Amniotic stem cell (primary cell): Measurements from ENCODE around the gene PTMS.

ENCODE experiments used
- DNase-seq: peaks from one replicate; lab custom pipeline; 2025; lab: John Stamatoyannopoulos, UW

The PTMS gene

DNA sequence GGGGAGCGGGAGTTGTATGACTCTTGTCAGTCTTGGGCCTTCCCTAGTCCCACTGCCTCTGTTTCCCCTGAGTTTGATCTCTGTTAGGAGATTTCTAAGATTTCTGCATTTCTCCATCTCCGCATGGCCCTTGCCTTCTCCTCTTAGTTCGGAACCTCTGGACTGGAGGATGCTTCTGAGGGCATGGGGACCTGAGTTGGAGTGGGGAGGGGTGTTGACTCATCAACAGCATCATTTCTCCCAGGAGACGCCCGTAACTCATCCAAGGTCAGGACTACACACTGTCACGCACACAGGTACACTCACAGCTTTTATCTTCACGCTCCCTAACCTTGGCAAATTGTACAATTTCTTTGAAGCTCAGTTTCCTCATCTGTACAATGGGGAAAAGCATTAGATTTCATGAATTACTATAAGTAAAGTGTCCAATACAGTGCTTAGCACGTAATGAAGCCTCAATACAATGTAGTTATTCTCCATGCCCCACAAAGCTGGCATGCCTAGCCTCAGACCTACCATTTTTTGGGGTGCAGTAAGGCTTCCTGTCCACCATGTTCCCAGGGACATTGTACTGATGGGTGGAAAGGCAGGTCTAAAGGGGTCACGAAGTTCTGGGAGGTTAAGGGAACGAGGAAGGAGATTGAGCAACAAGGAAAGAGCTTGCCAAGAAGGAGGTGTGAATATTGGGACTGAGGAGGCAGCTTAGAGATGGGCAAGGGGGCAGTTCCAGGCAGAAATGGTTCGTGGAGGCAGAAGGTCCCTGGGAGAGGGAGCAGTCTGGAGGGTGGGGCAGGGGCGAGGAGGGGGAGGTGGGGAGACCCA, 5.6 kb downstream of the PTMS start:
- no peak for DNase-seq

DNA sequence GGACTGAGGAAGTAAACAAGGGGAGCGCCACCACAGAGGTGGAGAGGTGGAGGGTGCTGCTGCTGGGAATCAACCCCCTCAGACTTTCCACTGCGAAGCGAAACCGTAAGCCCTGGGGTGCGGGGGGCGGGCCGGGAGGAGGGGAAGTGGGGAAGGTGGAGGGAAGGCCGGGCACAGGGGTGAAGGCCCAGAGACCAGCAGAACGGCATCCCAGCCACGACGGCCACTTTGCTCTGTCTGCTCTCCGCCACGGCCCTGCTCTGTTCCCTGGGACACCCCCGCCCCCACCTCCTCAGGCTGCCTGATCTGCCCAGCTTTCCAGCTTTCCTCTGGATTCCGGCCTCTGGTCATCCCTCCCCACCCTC, 6.2 kb downstream of the PTMS start, which contains the start of gene LAG3:
Gene LAG3 (plus strand): TSS at position 190 of the 365 bp plus-strand sequence. CDS start 333 bp downstream, outside the sequence.
- no peak for DNase-seq

DNA sequence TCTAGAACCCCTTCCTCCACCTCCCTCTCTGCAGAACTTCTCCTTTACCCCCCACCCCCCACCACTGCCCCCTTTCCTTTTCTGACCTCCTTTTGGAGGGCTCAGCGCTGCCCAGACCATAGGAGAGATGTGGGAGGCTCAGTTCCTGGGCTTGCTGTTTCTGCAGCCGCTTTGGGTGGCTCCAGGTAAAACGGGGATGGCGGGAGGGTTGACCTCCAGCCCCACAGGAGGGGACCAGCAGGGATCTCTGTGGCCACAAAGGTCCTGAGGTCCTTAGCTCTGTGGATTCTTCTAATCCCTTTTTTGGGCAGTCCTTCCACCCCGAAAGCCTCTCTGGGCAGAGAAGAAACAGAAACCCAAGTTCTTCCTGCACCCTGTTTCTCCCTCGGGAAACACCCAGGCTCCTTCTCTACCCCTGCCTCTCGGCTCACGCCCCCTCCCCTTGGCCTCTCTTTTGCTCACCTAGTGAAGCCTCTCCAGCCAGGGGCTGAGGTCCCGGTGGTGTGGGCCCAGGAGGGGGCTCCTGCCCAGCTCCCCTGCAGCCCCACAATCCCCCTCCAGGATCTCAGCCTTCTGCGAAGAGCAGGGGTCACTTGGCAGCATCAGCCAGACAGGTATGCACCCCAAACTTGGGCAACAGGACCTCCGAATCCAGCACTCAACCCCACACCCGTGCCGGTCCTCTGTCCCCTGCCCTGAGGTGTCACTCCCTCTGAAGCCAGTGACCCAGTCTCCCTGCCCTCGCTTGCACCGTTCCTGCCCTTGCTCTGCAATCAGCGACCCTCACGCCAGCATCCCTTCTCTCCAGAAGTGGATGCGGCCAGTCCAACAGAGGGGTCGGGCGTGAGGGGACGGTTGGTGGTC, 6.8 kb downstream of the PTMS start:
- DNase-seq = no peak

DNA sequence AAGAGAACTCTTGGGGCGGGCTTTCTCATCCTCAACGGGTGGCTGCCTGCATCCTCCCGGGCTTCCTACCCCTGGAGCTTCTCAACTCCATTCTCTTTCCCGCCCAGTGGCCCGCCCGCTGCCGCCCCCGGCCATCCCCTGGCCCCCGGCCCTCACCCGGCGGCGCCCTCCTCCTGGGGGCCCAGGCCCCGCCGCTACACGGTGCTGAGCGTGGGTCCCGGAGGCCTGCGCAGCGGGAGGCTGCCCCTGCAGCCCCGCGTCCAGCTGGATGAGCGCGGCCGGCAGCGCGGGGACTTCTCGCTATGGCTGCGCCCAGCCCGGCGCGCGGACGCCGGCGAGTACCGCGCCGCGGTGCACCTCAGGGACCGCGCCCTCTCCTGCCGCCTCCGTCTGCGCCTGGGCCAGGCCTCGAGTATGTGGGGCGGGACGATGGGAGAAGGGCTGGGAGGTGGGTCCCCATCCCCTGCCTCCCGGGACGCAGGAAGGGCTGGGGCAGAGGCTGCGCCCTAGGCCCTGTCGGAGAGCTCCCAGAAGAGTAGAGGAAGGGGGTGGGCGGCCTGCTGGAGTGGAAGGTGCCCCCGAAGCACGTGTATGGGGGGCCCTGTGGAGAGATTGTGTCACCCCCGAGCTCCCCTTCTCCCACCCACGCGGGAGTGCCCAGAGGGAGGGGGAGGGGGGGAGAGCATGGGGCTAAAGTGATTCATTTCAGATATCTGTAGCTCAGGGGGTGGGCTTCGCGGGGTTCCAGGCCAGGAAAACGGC, 7.6 kb downstream of the PTMS start:
- DNase-seq = no peak

DNA sequence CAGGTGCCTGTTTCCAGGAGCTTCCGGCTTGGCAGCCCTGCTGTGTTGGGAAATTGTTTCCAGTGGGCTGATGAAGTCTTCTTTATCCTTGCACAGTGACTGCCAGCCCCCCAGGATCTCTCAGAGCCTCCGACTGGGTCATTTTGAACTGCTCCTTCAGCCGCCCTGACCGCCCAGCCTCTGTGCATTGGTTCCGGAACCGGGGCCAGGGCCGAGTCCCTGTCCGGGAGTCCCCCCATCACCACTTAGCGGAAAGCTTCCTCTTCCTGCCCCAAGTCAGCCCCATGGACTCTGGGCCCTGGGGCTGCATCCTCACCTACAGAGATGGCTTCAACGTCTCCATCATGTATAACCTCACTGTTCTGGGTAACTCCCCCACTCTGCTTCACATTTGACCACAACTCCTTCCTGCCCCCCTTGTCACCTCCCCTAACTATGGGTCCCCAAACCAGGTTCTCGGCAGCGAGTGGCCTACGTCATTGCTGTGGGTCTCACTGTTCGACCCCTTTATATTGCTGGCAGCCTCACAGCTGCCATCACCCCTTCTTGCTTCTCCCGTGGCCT, 8.4 kb downstream of the PTMS start:
- DNase-seq = no peak

DNA sequence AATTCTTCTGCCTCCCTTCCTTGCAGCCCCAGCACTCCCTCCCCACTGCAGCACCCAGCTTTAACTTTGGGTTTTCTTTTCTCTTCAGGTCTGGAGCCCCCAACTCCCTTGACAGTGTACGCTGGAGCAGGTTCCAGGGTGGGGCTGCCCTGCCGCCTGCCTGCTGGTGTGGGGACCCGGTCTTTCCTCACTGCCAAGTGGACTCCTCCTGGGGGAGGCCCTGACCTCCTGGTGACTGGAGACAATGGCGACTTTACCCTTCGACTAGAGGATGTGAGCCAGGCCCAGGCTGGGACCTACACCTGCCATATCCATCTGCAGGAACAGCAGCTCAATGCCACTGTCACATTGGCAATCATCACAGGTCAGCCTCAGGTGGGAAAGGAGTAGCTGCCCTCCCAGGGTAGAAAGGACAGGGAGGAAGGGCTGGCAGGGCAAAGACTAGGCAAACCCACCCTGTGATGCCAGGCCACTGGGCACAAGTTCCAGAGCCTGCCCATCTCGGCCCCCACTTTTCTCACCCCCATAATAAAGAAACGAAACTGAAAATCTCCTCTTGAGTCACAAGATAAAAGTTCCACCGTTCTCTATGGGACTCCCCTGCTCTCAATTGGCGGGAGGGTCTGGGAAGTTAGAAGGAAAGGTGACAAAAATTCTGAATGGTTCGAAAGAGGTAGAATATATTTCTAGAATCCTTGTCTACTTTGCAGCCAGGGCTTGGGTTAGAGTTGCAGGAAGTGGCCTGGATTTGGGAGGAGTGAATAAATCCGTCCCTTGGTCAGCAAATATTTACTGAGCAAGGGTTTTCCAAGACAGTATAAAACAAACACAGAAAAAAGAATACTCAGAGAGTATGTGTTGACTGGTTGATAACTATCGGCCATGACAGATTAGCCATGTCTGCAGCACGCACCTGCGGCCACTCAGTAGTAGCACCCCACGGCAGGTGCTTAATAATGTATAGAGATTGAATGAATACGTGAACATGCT, 9.3 kb downstream of the PTMS start:
- DNase-seq = no peak

DNA sequence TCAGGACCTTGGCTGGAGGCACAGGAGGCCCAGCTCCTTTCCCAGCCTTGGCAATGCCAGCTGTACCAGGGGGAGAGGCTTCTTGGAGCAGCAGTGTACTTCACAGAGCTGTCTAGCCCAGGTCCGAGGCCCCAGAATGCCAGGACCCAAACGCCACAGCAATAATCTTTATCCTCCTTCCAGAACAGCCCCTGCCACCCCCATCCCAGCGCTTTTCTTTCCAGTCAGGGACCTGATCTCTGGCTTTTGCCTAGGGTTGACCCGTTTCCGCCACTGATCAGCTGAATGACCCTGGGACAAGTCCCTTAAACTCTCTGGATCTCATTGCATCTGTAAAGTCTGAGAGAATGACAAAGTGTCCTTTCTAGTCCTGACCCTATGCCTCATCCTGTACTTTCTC, 11.2 kb downstream of the PTMS start:
- no peak for DNase-seq

DNA sequence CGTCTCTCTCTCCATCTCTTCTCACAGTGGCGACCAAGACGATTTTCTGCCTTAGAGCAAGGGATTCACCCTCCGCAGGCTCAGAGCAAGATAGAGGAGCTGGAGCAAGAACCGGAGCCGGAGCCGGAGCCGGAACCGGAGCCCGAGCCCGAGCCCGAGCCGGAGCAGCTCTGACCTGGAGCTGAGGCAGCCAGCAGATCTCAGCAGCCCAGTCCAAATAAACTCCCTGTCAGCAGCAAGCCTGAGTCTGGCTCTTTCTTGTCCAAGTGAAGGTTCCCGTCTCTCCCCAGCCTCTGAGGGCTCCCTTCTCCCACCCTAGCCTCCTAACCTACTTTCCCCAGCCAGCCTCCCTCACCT, 12.0 kb downstream of the PTMS start:
- no peak for DNase-seq

DNA sequence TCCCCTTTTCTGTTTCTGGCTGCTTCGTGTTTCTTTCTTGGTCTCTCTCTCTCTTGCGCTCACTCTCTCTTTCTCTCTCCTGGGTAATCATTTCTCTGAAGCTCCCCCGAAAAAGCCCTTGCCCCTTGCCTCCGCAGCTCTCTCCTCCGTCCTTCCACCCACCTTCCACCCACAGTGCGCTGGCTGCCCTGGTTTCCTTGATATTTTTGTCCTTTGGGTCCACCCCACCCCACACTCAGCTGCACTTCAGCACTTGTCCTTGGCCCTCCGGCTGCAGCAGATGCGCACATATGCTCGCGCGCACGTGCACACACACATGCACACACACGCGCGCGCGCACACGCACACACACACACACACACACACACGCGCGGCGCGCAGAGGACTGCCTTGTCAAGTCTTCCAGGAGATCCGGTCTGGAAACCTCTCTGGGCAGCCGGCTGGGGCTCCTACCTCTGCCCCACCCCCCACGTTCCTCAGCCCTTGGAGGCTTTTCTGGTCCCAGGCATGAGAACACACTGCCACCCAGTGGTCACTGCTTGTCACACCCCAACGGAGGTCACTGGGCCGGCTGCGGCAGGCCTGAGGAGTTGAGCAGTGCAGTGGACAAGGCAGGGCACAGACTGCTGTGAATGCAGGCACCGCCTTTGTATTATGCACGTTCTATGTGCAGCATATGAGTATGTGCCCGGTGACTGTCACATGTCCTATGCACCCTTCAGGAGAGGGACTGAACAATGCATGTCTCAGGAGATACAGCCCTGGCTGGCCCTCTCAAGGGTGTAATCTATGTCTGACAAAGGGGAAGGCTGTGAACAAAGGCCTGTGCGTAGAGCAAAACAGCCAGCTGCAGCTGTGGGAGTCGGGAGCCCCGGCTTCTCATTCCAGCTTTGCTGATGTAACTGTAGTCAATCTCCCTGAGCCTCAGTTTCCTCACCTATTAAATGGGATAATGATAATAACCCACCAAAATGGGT, 12.7 kb downstream of the PTMS start:
- peak; percentile 85 for DNase-seq

DNA sequence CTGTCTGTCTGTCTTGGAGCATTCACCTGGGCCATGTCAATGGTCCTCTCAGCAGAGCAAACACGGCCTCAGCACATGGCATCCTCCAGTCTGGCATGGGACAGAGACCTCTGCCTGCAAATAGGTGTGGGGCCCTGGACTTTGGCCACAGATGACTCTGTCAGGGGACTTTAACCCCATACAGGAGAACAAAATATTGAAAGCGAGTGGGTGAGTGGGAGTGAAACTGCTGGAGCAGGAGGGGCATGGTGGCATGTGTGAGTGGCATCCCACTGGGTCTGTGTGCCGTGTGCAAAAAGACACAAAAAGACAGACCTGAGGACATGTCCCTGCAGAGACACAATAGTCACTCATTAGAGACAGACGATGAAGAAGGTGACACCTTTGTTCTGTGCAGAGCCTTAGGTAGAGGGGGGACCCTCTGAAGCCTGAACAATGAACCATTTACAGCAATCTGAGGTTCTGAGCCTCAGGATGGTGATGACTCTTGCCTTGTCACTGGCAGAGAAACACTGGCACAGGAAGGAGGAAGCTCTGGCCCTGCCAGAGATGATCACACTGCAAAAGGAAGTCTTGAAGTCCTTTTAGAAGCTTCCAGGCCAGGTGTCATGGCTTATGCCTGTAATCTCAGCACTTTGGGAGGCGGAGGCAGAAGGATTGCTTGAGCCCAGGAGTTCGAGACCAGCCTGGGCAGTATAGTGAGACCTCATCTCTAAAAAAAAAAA, 13.7 kb downstream of the PTMS start:
- no peak for DNase-seq

DNA sequence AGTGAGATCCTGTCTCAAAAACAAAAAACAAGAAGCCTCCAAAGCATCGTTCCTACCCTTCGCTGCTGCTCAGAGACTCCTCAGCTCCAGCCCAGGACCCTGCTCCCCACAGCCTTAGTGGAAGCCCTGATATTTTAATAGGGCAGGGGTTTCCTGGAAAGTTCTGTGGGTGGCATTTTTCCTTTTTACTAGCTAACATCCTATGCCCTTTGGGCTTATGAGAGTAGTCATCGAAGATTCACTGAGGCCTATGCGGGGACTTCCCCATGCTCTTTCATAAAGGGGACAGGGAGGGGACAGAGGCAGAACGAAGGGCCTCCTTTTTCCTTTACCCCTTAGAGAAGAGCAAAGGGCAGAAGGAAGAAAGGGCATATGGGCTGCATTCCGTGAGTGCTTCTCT, 14.4 kb downstream of the PTMS start:
- DNase-seq = no peak

DNA sequence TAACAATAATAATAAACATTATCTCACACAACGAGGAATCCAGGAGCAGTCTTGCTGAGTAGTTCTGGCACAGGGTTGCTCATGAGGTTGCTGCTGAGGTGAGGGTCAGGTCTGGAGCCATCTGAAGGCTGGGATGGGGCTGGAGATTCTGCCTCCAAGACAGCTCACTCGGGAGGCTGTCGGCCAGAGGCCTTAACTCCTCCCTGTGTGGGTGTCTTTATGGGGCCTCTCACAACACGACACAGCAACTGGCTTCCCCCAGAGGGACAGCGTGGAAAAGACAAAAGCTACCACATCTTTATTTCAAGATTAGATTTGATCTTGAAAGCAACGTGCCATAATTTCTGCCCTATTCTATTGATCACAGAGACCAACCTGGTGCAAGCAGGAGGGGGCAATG, 16.0 kb downstream of the PTMS start:
- no peak for DNase-seq

DNA sequence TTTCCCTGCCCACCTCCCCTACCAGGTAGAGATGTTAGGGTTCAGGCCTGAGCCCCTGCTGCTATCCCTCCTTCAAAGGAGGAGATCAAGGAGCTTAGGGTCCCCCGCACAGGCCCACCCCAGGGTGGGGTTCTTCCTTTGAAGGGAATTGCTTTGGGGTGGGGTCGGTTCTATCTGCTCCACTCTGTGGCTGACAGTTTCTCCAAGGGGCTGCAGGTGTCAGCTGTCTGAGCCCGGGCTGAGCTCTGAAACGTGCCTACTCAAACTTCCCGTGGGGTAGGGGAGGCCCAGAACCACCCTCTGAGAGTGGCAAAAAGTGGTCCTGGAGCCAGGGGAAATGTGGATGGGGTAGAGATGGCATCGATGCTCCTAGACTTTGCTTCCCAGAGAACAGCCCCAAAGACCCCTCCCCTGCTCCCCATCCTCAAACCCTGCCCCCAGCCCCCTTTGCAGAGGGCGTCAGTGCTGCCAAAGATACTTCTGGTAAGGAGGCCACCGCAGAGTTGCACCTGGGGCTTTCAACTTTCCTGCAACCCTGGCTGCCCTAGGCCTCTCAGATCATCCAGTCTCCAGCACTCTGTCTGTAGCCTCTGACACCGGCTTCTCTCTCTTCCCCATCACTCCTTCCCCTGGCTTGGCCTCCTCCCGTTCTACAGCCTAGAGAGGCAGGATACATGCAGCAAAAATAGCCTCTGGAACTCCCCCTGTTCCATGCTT, 16.8 kb downstream of the PTMS start:
- DNase-seq = no peak

DNA sequence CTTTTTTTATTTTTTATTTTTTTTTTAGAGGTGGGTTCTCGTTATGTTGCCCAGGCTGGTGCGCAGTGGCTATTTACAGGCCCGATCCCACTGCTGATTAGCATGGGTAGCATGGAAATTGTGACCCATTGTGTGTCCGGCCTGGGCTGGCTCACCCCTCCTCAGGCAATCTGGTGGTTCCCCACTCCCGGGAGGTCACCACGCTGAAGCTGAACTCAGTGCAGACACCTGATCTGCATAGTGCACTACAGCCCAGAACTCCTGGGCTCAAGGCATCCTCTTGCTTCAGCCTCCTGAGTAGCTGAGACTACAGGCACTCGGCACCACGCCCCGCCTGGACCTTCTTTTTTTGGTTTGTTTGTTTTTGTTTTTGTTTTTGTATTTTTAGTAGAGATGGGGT, 17.7 kb downstream of the PTMS start:
- no peak for DNase-seq

DNA sequence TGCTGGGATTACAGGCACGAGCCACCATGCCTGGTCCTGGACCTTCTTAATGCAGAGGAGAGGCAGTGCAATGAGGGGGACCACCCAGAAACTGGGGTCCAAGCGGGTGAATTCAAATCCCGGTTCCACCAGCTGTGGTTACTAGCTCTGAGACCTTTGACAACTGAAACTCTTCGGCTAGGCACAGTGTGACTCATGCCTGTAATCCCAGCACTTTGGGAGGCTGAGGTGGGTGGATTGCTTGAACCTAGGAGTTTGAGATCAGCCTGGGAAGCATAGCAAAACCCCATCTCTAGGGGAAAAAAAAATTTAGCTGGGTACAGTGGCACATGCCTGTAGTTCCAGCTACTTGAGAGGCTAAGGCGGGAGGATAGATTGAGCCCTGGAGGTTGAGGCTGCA, 18.1 kb downstream of the PTMS start:
- DNase-seq = no peak

DNA sequence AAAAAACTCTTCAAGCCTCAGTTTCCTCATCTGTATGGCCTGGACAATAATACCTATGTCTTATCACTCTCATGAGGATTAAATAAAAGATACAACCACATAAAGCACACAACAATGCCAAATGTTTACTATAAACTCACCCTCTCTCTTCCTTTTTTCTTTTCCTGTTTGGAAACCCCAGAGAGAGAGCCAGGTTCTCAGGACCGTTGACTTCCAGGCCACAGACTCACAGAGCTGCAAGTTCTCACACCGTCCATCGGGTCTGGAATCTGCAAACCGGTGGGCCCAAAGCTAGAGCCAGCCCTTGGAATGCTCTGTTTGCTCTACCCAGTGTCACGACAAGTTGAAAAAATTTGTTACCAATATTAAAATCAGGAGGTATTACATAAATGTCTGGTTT, 18.6 kb downstream of the PTMS start:
- DNase-seq = no peak

DNA sequence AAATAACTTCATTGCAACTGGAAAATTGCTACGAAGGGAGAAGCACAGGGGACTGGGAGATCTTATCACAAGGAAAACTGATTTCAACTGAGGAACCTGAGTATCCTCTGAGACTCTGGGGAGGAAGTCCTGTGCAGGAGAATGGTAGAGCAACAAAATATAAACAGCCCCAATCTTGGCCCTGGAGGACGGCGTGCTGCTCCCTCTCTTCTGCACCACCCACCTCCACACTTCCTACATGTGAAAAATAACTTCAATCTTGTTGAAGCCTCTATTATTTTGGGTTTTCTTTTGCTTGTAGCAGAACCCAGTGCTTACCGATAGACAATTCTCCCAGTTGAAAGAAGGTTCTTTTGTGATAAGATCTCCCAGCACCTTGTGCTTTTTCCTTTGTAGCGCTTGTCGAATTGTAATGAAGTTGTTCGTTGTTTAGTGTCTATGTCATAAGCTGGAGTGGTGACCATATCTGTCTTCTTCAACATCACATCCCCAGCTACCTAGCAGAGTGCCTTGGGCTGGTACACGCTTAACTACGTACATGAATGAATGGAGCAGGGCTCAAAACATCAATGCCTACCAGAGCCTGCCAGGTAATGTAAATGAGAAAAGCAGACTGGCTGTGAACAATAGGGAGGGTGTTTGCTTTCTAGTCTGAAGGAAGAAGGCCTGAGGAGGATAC, 20.4 kb downstream of the PTMS start:
- no peak for DNase-seq

DNA sequence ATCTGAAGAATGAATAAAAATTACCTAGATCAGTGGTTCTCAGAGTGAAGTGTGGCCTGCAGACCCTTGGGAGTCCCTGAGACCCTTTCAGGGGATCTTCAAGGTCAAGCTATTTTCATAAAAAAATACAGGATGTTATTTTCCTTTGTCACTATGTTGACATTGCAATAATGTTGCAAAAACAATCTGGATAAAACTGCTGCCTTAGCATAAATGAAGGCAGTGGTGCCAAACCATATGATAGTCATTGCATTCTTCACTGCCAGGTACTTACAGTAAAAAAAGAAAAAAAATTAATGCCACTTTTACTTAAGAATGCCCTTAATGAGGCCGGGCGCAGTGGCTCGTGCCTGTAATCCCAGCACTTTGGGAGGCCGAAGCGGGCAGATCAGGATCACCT, 21.1 kb downstream of the PTMS start:
- no peak for DNase-seq
